Muscle layer of colon (tissue), 2 donors: ENCODE results near the gene WNT5B.

Source experiments
- H3K27ac ChIP-seq: one replicate; pipeline ENCODE4 v1.7.0; 2013; ENCODE audit warnings: low read depth, mild to moderate bottlenecking, low read length, moderate library complexity
- H3K27me3 ChIP-seq, 2 donors: one replicate each; pipeline ENCODE4 v1.7.0; 2013; ENCODE audit warnings: low read length in 2 of 2, mild to moderate bottlenecking in 2 of 2; ENCODE audit not compliant: insufficient read depth in 2 of 2, control insufficient read depth in 1 of 2
- H3K36me3 ChIP-seq: one replicate; pipeline ENCODE4 v1.7.0; 2013; ENCODE audit warnings: mild to moderate bottlenecking, low read length; ENCODE audit not compliant: insufficient read depth
- H3K4me1 ChIP-seq: one replicate; pipeline ENCODE4 v1.7.0; 2013; ENCODE audit warnings: mild to moderate bottlenecking, low read length; ENCODE audit not compliant: insufficient read depth
- H3K4me3 ChIP-seq, 2 donors: one replicate each; pipeline ENCODE4 v1.7.0; 2013; ENCODE audit warnings: low read length in 2 of 2, low read depth in 1 of 2, mild to moderate bottlenecking in 1 of 2, moderate library complexity in 1 of 2
- H3K9ac ChIP-seq: one replicate; pipeline ENCODE4 v1.7.0; 2013; ENCODE audit warnings: low read length
- H3K9me3 ChIP-seq: one replicate; pipeline ENCODE4 v1.7.0; 2013; ENCODE audit warnings: mild to moderate bottlenecking, low read length
- donor health status: abdominal sarcoma.
- donor health status: Adenocarcinoma of cecum.

Gene WNT5B

DNA sequence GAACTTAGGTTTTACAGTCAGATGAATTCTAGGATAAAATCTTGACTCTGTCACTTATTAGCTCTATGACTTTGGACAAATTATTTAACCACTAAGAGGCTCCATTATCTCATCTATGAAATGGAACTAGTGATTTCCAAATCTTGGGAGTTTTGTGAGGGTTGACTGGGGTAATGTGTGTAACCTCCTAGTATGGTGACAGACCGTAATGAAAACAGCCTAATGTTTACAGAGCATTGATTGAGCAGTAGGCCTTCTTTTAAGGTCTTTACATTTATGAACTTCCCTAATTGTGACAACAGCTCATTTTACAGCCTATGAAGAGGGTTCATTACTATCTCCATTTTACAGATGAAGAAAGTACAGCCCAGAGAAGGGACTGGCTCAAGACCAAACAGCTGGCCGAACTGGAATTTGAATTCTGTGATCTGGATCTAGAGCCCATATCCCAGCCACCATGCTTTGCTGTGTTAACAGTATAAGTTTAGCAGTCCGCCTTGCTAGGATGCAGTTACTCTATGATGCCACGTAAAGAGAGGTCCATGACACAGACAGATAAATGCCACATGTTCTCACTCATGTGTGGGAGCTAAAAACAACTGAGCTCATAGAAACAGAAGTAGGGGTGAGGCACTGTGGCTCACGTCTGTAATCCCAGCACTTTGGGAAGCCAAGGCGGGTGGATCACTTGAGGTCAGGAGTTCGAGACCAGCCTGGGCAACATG is 25.6 kb upstream of the WNT5B start:
- Histone ChIP-seq H3K36me3 (no peaks in the 10 kb centered on the region), H3K27ac (no peak overlapping the region), H3K4me3 (no peak overlapping the region), H3K27me3 (no peaks in the 10 kb centered on the region), H3K9me3 (no peaks in the 10 kb centered on the region), H3K9ac (no peak overlapping the region), H3K4me1 (peaks cover 13% of the 10 kb centered on the region)

DNA sequence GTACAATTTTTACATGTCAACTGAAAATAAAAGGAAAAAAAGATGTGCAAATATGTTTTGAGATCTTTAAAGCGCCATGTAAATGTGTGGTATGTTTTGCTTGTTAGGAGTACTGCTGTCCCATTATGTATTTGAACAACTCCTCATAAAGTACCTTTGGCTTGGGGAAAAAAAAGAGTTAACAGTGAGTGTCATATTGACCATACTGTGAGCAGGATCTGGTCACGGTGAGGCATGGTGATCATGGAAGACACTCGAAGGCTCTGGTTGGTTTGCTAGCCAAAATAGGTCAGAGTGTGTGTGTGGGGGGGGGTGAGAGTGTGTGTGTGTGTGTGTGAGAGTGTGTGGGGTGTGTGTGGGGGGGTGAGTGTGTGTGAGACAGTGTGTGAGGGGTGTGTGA is 24.6 kb upstream of the WNT5B start:
- Histone ChIP-seq H3K4me3 (no peak overlapping the region), H3K9me3 (no peaks in the 10 kb centered on the region), H3K9ac (no peak overlapping the region), H3K27ac (no peak overlapping the region), H3K4me1 (peaks cover 18% of the 10 kb centered on the region), H3K27me3 (no peaks in the 10 kb centered on the region), H3K36me3 (no peaks in the 10 kb centered on the region)

DNA sequence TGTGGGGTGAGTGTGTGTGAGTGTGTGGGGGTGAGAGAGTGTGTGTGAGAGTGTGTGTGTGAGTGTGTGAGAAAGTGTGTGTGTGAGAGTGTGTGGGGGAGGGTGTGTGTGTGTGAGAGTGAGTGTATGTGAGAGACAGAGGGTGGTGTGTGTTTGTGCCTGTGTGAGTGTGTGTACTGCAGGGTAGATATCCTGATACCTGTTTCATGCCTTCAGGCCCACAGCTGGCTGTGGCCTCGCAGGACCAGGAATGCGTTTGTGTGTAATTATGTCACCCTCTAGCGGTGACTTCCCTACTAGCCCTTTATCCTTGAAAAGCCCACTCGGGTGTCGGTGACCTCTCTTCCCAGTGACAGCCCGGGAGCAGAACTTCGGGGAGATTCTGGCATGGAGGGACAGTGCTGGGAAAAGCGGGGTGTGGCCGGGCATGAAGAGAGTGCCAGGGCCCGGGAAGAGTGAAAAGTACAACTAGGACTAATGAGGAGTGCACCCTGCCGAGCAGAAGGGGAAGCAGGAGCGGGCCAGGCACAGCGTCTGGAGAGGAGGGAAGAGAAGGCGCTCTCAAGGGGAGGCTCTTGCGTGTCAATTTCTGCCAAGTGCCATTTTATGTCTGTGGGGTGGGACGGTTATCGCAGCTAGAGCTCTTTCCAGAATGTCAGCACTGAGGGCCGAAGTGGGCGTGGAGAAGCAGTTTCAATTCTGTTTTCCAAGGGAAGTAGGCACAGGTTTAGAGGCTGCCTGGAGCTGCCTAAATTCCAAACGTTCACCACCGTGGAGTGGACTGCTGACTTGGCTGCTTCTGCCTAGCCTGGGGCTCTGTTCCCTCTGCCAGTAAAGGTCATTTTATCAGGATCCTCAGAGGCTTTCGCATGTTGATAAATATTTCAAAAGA is 23.7 kb upstream of the WNT5B start:
- no peaks in the 10 kb centered on the region for H3K27me3 ChIP-seq
- peak overlapping the region; percentile 57 for H3K9ac ChIP-seq
- H3K36me3 ChIP-seq: no peaks in the 10 kb centered on the region
- peak overlapping the region; percentile 35 to 65 for H3K4me3 ChIP-seq
- peak overlapping the region; percentile 92 for H3K27ac ChIP-seq
- no peaks in the 10 kb centered on the region for H3K9me3 ChIP-seq
- peaks cover 18% of the 10 kb centered on the region for H3K4me1 ChIP-seq

DNA sequence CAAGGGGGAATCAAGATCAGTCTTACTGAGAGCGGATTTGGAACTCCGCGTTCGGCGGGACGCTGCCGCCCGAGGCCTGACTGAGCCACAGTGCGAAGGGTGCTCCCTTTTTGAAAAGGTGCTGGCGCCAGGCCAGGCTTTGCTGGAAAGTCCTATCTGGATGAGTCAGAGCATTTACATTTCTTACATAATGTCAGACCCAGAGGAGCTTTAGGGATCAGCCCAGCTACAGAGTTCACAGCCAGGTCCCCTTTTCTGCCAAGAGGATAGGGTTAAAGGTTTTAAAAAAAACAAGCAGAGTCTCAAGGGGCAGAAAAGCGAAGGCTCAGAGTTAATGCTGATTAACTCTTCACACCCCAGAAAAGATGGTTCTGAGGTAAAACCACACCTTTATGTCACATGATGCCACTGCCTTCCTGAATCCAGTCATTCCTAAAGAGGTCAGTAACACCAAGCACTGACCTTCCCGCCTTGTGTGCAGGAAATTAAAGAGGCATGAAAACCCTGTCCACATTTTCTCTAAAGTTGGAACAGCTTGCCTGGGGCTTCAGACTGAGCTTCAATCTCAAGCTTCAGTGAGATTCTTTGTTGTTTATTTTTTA is 22.9 kb upstream of the WNT5B start:
- Histone ChIP-seq H3K27me3 (no peaks in the 10 kb centered on the region), H3K4me3 (peak overlapping the region; percentile 35 to 65), H3K9me3 (no peaks in the 10 kb centered on the region), H3K4me1 (peaks cover 18% of the 10 kb centered on the region), H3K9ac (peak overlapping the region; percentile 57), H3K27ac (peak overlapping the region; percentile 92), H3K36me3 (no peaks in the 10 kb centered on the region)

DNA sequence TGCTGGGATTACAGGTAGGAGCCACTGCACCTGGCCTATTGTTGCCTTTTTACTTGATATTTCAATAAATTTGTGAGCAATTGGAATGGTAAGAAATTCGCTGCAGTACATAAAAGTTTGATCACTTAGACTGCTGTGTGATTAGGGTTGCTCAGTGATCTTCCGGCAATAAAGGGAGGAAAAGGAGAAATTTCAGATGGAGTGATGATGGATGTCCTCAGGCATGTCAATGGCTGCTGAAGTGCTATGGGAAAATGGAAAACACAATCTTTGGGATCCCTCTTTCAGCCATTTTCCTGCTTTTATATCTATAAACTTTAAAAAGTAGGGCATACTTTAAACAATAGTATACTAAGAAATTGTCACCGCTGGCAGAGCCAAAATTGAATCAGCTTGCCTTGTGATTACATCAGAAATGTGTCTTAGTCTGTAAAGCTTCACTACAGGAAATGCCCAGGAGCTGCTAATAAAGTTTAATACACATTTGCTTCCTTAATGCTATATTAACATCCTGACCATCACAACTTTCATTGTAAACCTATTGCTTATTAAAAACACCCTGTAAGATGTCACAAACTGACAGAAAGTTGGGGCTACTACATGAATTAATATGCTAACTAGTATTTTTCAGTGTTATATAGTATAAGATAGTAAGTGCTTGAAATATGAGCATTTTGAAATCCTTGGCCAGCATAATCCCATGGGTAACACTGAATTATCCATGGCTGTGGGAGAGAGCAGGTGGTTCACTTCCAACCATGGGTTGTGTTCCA is 20.9 kb upstream of the WNT5B start:
- Histone ChIP-seq H3K36me3 (no peaks in the 10 kb centered on the region), H3K4me3 (no peak overlapping the region), H3K27ac (no peak overlapping the region), H3K4me1 (peaks cover 22% of the 10 kb centered on the region), H3K27me3 (no peaks in the 10 kb centered on the region), H3K9me3 (no peaks in the 10 kb centered on the region), H3K9ac (no peak overlapping the region)

DNA sequence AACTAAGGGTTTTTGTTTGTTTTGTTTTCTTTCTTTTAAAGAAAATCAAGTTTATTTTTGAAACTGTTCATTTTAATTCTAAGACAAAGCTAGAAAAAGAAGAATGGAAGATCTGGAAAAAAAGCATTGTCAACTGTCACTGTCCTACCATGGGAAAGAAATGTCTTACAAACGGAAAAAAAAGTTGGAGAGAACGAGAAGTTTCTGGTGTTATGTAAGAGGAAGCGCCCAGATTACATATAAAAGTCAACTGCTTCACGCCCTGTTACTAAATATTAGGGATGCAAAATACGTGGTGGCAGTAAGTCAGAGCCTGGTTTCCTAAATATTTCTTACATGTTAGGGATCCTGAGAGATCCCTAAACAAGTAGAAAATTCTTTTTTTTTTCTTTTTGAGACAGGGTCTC is 20.3 kb upstream of the WNT5B start:
- no peak overlapping the region for H3K4me3 ChIP-seq
- no peak overlapping the region for H3K27ac ChIP-seq
- peaks cover 22% of the 10 kb centered on the region for H3K4me1 ChIP-seq
- H3K9ac ChIP-seq: no peak overlapping the region
- no peaks in the 10 kb centered on the region for H3K9me3 ChIP-seq
- H3K27me3 ChIP-seq: no peaks in the 10 kb centered on the region
- H3K36me3 ChIP-seq: no peaks in the 10 kb centered on the region

DNA sequence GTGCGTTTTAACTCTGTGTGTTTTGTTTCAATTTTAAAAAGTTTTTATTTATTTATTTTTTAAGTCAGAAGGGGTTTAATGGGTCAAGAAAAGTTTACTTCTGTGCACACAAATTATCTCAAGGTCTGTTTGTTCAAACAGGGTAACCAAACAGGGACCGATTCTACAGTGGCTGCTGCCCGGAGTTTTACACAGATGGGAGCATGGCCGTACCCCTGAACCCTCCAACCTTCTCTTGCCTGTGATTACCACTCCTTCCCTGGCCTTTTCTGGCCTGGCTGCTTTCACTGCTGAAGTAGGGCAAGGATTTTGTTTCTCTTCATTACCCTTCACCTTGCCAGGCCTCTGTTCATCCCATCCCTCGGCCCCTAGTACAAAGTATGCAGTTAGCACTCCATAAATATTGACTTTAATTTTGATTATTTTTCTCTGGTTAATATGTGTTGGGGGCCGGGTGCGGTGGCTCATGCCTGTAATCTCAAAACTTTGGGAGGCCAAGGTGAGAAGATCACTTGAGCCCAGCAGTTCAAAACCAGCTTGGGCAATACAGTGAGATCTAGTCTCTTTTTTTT is 18.9 kb upstream of the WNT5B start:
- no peaks in the 10 kb centered on the region for H3K9me3 ChIP-seq
- H3K9ac ChIP-seq: no peak overlapping the region
- no peaks in the 10 kb centered on the region for H3K36me3 ChIP-seq
- no peak overlapping the region for H3K4me3 ChIP-seq
- no peaks in the 10 kb centered on the region for H3K27me3 ChIP-seq
- H3K4me1 ChIP-seq: peaks cover 22% of the 10 kb centered on the region
- H3K27ac ChIP-seq: no peak overlapping the region

DNA sequence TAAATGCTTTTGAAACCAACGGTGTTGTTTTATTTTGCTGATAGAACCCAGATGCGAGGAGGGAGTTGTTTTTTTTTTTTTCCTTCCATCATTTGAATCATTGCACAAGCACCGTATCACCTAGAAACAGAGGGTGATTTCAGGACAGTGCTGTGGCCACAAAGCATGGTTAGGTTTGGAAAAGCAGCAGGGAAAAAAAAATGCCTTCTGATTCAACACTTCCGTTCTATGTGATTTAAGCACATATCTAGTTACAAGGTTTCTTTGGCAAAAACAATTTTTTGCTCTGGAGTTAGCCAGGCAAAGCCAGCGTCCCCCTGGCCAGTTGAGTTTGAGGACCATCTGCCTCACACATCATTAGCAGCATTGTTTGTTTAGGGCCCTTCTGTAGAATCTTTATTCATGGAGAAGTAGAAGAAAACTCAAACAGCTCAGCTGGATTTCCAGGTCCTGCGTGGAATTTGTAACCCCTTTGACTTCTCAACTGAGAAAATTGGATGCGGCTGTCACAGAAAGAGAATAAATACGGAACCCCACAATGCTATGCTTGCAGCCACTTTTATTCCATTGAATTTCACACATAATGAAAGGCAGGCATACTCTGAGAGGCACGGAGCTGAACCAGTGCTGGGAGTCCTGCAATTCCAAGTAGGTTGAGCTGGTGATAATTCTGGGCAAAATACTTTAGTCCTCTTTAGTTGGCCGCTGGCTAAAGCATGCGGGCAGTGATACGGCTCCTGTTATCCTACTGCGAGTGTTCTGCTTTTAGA is 17.0 kb upstream of the WNT5B start:
- no peak overlapping the region for H3K4me3 ChIP-seq

DNA sequence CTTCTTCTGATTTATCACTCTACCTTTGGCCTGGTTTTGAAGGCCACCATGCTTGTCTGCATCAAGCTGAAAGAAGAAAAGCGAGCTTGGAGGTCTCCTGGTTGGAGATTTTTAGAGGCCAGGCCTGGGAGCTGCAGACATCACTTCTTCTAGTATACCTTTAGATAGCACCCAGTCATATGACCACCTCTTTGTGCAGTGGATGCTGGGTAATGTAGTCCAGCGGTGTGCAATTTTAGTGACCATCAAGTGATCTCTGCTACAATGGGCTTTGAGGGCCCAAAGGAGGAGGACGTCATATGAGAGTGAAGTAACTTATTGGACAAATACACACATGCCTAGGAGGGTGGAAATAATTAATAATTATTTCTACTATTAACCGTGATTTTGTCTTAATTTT is 15.2 kb upstream of the WNT5B start:
- no peak overlapping the region for H3K9ac ChIP-seq
- peaks cover 9% of the 10 kb centered on the region for H3K4me1 ChIP-seq
- no peaks in the 10 kb centered on the region for H3K36me3 ChIP-seq
- no peak overlapping the region for H3K4me3 ChIP-seq
- H3K27me3 ChIP-seq: no peaks in the 10 kb centered on the region
- no peaks in the 10 kb centered on the region for H3K9me3 ChIP-seq
- H3K27ac ChIP-seq: no peak overlapping the region

More for the DNA sequence above, 17.0 kb upstream of the WNT5B start:
- Histone ChIP-seq H3K27ac (no peak overlapping the region), H3K9me3 (no peaks in the 10 kb centered on the region), H3K4me1 (peaks cover 9% of the 10 kb centered on the region), H3K36me3 (no peaks in the 10 kb centered on the region), H3K9ac (no peak overlapping the region), H3K27me3 (no peaks in the 10 kb centered on the region)

DNA sequence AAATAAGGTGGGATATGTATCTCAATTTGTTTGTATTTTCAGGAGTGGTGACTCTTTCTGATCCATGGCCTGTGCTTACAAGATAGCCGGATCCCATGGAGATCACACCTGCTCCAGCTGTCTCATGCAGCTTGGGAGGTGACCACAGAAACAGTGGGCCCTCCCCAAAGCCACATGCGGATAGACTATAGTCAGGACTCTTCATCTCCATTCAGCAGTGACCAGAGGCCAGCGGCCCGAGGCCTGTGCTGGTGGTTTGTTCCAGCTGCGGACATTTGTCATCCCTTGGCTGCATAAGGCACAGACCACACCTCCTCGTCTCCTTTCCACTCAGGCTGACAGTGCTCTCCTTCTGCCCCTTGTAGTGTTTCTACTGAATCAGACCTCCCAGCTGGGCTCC is 14.7 kb upstream of the WNT5B start:
- Histone ChIP-seq H3K9ac (no peak overlapping the region), H3K9me3 (no peaks in the 10 kb centered on the region), H3K27ac (no peak overlapping the region), H3K4me3 (no peak overlapping the region), H3K27me3 (no peaks in the 10 kb centered on the region), H3K36me3 (no peaks in the 10 kb centered on the region), H3K4me1 (peaks cover 4% of the 10 kb centered on the region)
